ENCODE data around the gene SLC27A4.

SLC27A4 gene

DNA sequence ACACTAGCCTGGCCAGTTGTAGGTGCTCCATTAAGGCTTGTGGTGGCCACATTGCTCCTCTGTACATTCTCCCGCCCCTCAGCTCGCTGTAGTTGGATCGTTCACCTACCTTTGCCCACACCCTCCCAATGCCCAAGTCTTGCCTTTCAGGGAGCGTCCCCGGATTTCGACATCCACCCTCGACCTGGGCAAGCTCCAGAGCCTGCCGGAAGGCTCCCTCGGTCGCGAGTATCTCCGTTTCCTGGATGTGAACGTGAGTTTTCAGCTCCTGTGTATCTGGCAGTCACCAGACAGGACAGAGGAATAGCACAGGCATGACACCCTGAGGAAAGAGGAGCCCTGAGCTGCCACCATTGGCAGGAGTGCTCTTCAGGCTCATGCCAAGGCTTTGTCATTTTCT, 14.7 kb upstream of the SLC27A4 start:
- DNase-seq = no peak

DNA sequence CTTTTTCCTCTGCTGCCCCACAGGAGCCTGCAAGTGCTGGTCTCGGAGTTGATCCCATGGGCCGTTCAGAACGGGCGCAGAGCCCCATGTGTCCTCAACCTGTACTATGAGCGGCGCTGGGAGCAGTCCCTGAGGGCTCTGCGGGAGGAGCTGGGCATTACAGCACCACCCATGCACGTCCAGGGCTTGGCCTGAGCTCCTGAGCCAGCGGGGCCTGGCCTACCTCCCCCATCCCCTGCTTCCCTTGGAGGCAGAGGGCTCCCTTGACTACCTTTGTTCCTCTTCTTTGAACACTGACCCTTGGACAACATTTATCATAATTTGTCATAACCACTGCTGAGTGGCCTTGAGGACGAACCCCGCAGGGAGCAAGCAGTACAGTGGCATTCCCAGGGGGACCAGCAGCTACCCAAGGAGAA, 6.9 kb upstream of the SLC27A4 start:
- peak; percentile 39 for DNase-seq

DNA sequence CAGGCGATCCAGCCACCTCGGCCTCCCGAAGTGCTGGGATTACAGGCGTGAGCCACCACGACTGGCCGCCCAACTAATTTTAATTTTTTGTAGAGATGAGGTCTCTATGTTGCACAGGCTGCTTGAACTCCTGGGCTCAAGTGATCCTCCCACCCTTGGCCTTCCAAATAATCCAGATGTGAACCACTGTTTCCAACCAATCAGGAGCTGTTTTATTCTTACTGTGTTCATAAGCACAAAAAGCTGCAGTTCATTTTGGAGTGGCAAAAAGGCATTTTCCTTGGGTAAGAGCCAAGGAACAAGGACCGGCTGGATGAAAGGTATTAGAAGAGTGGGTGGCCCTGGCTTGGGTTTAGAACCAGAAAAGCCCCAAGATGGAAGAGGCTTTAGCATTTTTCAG, 5.2 kb upstream of the SLC27A4 start:
- DNase-seq = no peak

- DNase-seq = no peak
Measured at GRCh38 chr9:128335914-128336313, 4.4 kb upstream of the SLC27A4 start.

GRCh38 chr9:128337936-128338335, 2.4 kb upstream of the SLC27A4 start:
- no peak for DNase-seq

GRCh38 chr9:128338852-128339614, 1.3 kb upstream of the SLC27A4 start:
- peak; percentile 50 for DNase-seq

DNA sequence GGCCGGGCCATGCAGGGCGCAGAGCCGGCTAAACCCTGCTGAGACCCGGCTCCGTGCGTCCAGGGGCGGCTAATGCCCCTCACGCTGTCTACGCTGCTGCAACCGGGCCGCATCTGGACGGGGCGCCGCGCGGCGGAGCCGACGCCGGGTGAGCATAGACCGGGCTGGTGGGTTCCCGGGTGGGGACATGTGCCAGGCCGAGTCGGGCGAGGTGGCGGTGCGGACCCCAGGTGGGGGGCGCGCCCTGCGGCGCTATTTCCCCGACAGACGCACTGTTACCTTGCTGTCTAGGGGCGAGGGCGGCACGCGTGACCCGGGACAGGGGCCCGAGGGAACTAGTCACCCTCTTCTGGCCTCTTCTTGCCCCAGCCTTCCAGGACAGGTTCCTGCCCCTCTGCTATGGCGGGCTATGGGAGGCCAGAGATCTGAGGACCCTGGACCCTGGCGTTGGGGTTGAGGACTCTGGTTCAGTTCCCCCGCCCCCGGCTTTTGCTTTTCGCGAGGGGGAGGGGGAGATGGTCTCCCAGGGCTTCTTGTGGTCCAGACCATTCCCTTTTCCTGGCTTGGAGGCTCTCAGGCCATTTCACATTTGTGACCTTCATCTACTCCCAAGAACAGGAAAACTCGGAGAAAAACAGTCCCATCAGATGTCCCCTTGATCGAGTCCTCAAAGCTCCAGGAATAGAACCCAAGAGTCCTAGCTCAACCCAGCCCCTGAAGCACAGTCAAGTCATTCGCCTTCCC, 536 bp downstream of the SLC27A4 start:
- DNase-seq = peak; percentile 61

- DNase-seq = peak; percentile 90
Measured at GRCh38 chr9:128341435-128341849, 1.1 kb downstream of the SLC27A4 start.

GRCh38 chr9:128342971-128343680, 2.8 kb downstream of the SLC27A4 start:
- DNase-seq = no peak

DNA sequence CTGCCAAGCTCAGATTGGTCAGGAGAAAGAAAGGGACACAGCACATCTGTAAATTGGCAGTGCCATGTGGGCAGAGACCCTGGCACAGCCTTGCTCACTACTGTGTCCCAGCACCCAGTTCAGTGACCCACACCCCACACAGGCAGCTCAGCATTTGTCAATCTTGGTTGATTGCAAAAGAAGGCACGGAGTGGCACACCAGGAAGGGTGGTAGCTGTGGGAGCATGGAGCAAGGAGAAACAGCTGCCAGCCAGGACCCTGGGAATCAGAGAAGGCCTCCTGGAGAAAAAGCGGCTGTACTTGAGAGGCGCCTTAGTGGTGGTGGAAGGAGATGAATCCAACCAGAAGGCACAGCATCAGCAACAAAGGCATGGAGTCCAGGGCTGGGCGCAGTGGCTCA, 3.5 kb downstream of the SLC27A4 start:
- DNase-seq = no peak

- DNase-seq = no peak
Measured at GRCh38 chr9:128344931-128345605, 4.7 kb downstream of the SLC27A4 start.

DNA sequence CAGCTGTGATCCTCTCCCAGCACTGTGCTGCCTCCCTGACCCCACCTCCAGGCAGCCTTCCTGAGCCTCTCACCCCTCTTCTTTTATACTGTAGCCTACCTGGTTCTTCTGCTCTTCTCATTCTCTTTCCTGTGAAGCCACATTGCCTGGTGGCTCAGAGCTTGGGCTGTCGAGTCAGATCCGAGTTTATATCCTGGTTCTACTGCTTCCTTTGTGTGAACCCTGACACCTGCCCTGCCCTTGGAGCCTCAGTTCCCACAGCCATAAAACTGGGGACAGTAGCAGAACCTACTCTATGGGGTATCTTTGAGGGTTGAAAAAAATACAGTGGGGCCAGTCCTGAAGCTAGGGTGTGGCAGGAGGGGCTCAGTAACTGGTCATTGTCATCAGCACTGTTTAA, 8.8 kb downstream of the SLC27A4 start:
- no peak for DNase-seq

- DNase-seq = no peak
Measured at GRCh38 chr9:128349772-128350171, 9.4 kb downstream of the SLC27A4 start.

DNA sequence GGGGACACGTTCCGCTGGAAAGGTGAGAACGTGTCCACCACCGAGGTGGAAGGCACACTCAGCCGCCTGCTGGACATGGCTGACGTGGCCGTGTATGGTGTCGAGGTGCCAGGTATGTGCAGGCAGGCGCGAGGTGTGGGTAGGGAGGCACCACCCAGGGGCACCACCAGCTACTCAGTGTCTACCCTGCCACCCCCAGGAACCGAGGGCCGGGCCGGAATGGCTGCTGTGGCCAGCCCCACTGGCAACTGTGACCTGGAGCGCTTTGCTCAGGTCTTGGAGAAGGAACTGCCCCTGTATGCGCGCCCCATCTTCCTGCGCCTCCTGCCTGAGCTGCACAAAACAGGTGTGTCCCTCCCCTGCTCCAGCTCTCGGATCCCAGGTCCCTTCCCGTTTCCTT, 15.1 kb downstream of the SLC27A4 start:
- no peak for DNase-seq

GRCh38 chr9:128358090-128358489, 17.8 kb downstream of the SLC27A4 start:
- no peak for DNase-seq

- DNase-seq = no peak
Measured at GRCh38 chr9:128358861-128359260, 18.5 kb downstream of the SLC27A4 start.

- no peak for DNase-seq
Measured at GRCh38 chr9:128360826-128361225, 20.5 kb downstream of the SLC27A4 start.

- DNase-seq = peak; percentile 75
Measured at GRCh38 chr9:128361296-128361985, 21.1 kb downstream of the SLC27A4 start.

DNA sequence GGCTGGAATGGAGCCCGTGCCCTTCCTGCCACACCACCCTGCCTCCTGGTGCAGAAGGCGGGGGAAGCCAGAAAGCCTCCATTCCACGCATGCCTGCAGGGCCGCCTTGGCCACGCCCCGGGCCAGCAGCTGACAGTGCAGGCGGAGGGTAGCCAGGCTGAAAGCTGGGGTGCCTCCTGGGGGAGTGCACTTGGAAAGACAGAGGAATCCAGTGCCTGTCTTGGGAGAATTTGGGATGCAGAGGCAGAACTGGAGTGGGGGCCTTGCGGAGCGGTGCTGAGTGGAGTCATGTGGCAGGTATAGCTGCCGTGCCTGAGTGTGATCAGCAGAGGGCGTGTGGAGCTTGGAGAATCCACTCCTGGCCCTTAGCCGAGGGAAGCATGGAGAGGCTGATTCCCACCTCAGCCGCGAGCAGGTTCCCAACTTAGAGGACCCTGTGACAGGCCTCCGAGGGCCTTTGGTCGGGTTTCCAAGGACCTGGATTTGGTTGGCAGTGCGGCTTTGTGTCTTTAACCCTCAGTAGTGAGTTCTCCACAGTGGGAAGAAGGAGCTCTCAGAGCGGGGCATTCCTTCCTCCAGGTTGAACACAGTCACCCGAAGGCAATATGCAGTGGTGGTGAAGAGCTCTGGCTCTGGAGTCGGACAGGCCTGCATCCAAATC, 21.8 kb downstream of the SLC27A4 start:
- peak; percentile 91 for DNase-seq

GRCh38 chr9:128362774-128363173, 22.4 kb downstream of the SLC27A4 start:
- DNase-seq = no peak

DNA sequence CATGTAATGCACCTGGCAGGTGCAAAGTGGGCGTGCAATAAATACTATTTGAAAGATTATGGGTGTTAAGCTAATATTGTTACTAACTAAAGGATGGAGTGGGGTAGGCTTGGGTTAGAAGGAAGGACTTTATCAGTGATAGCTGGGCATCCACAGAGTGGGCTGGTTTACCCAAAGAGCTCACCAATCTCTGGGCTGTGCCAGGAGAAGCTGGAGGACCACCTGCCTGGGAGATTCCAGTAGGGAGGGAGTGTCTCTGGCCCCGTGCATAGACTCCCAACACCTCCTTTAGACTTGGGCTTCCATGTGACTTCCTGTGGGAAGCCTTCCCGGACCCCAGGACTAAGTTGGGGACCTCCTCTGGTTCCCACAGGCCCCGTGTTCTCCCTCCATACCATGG, 25.2 kb downstream of the SLC27A4 start:
- no peak for DNase-seq

Measured in NCI-H69 (cell line).